Measurements from ENCODE around the gene KRTAP10-1. TPM values are rescaled to one million over a fixed set of nuclear protein-coding genes. Genes with fewer than 3 reads are reported as not detected.

Gene KRTAP10-1
- total RNA-seq, 1 experiment from 2014 or later = not detected

DNA sequence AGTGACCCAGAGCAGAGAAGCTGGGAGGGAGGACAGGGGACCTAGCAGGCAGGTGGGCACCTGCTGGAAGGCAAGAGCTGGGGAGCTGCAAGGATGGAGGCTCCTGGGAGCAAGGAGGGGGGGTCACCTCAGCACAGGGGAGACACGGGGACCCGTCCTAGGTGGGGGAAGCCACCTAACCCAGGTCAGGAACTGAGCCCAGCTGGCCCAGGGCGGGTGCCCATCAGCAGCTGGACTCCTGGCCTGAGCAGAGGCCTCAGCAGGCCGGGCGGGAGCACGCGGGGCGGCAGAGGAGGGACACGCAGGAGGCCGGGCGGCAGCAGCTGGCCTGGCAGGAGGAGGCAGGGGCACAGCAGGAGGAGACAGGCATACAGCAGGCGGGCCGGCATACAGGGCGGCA, 949 bp downstream of the KRTAP10-1 start:
- POLR2A ChIA-PET = no interaction called here
- CTCF ChIA-PET = no interaction called here

DNA sequence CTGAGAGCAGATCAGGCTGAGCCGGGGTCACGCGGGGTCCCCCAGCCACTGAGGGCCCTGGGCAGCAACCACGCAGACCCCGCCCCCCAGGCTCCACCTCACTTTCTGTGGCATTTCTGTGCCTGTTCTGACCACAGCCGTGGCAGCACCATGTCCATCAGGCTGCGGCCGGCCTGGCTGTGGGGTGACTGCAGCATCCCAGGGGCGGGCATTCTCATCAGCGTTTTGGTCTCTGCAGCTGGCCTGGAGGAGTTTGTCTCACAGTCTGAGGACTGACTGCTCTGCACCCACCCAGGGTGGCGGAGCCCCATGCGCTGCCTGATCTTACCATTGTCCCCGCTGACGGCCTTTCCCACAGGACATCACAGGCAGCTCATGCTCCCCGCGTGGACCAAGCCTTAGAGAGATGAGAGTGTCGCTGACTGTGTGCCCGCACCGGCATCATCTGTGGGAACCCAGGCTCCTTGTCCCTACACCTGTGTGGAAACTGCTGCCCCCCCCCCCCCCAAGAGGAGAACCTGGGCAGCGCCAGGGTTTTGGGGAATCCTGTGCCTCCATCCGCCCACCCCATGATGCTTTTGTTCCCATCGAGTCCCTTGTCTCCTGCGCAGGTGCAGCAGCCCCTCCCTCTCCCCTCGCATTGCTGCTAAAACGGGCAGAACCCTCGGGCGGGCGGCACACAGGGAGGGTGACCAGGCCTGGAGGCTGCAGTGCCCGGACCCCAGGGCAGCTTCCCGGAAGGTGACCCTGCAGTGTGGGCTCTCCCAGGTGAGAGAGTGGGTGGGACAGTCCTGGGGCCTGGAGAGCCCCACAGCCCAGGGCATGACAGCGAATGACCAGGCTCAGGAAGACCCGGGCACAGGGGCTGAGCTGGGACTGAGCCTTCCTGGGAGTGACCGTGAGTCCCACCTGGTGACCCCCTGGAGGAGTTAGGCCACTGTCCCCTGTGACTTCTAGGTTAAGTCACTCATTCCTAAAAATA, 1.8 kb downstream of the KRTAP10-1 start:
- H3K27me3 Mint-ChIP-seq (ENCODE audit: insufficient read depth, unreplicated experiment) = peaks cover 9% of the 10 kb centered on the region
- TF ChIP-seq, protein P1, sequence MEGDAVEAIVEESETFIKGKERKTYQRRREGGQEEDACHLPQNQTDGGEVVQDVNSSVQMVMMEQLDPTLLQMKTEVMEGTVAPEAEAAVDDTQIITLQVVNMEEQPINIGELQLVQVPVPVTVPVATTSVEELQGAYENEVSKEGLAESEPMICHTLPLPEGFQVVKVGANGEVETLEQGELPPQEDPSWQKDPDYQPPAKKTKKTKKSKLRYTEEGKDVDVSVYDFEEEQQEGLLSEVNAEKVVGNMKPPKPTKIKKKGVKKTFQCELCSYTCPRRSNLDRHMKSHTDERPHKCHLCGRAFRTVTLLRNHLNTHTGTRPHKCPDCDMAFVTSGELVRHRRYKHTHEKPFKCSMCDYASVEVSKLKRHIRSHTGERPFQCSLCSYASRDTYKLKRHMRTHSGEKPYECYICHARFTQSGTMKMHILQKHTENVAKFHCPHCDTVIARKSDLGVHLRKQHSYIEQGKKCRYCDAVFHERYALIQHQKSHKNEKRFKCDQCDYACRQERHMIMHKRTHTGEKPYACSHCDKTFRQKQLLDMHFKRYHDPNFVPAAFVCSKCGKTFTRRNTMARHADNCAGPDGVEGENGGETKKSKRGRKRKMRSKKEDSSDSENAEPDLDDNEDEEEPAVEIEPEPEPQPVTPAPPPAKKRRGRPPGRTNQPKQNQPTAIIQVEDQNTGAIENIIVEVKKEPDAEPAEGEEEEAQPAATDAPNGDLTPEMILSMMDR (IDR thresholded peaks at IDR 0.05; ENCODE audit: insufficient read depth in 1 of 2, low read depth in 1 of 2, low read length in 1 of 2, severe bottlenecking in 1 of 2, unreplicated experiment in 1 of 2) = no peak
- H3K4me1 ChIP-seq = no peaks in the 10 kb centered on the region
- no peaks in the 10 kb centered on the region for H3K9me3 Mint-ChIP-seq (ENCODE audit: unreplicated experiment)
- H3K27me3 ChIP-seq (replicated peaks; ENCODE audit: control insufficient read depth, insufficient read depth, low read length) = no peaks in the 10 kb centered on the region
- H3K4me3 Mint-ChIP-seq (ENCODE audit: unreplicated experiment) = no peak overlapping the region
- H3K36me3 ChIP-seq (ENCODE audit: control insufficient read depth, insufficient read depth, low read length) = no peaks in the 10 kb centered on the region
- no peak overlapping the region for H3K27ac Mint-ChIP-seq (ENCODE audit: unreplicated experiment)
- H3K36me3 Mint-ChIP-seq (ENCODE audit: insufficient read depth, unreplicated experiment) = no peaks in the 10 kb centered on the region
- CTCF ChIA-PET = no interaction called here
- no peaks in the 10 kb centered on the region for H3K4me1 Mint-ChIP-seq (ENCODE audit: low read depth, unreplicated experiment)
- DNase-seq = no peak
- no peaks in the 10 kb centered on the region for H3K9me3 ChIP-seq
- POLR2A ChIA-PET = no interaction called here
- H3K4me3 ChIP-seq (ENCODE audit: low read depth, low read length) = no peak overlapping the region
- BruUV-seq (replicated peaks) = no TSS peak
- intact Hi-C loops (cut with micrococcal nuclease; ENCODE audit: unreplicated experiment) = no loop called here

More for the DNA sequence above, 949 bp downstream of the KRTAP10-1 start:
- Histone ChIP-seq H3K27me3 (replicated peaks; ENCODE audit: control insufficient read depth, insufficient read depth, low read length) (no peaks in the 10 kb centered on the region), H3K36me3 (ENCODE audit: control insufficient read depth, insufficient read depth, low read length) (no peaks in the 10 kb centered on the region), H3K9me3 (no peaks in the 10 kb centered on the region), H3K4me1 (no peaks in the 10 kb centered on the region), H3K4me3 (ENCODE audit: low read depth, low read length) (no peak overlapping the region)
- BruUV-seq (replicated peaks) = no TSS peak
- TF ChIP-seq, protein P1 (IDR thresholded peaks at IDR 0.05; ENCODE audit: insufficient read depth in 1 of 2, low read depth in 1 of 2, low read length in 1 of 2, severe bottlenecking in 1 of 2, unreplicated experiment in 1 of 2) = no peak
- H3K4me1 Mint-ChIP-seq (ENCODE audit: low read depth, unreplicated experiment) = no peaks in the 10 kb centered on the region
- H3K36me3 Mint-ChIP-seq (ENCODE audit: insufficient read depth, unreplicated experiment) = no peaks in the 10 kb centered on the region
- H3K9me3 Mint-ChIP-seq (ENCODE audit: unreplicated experiment) = no peaks in the 10 kb centered on the region
- H3K27me3 Mint-ChIP-seq (ENCODE audit: insufficient read depth, unreplicated experiment) = peaks cover 9% of the 10 kb centered on the region
- intact Hi-C loops (cut with micrococcal nuclease; ENCODE audit: unreplicated experiment) = no loop called here
- no peak overlapping the region for H3K27ac Mint-ChIP-seq (ENCODE audit: unreplicated experiment)
- no peak for DNase-seq
- no peak overlapping the region for H3K4me3 Mint-ChIP-seq (ENCODE audit: unreplicated experiment)

DNA sequence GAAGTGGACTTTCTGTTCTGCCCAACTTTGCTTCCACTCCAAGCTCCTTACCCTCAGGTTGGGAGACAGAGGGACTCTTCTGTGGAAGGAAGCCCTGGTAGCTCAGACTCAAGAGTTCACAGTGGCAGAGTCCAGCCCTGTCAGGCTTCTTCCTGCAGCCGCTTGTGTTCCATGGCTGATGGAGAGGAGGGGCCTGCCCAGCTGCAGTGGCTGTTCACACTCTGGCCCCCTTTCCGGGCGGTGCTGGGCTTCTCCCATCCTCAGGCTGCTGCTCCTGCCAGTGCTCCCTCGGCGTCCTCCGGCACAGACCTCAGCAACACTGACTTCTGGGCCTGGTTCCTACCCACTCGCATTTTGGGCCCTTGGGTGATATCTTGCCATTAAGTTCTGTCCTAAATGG, 4.0 kb downstream of the KRTAP10-1 start:
- POLR2A ChIA-PET = interaction anchor here (0.7 kb wide), 1 partner anchor 115 kb away, joined by 6 read pairs; no protein-coding TSS in a partner anchor
- no peaks in the 10 kb centered on the region for H3K27me3 ChIP-seq (replicated peaks; ENCODE audit: control insufficient read depth, insufficient read depth, low read length)
- intact Hi-C loops (cut with micrococcal nuclease; ENCODE audit: unreplicated experiment) = no loop called here
- H3K4me1 Mint-ChIP-seq (ENCODE audit: low read depth, unreplicated experiment) = no peaks in the 10 kb centered on the region
- H3K9me3 Mint-ChIP-seq (ENCODE audit: unreplicated experiment) = no peaks in the 10 kb centered on the region
- peaks cover 12% of the 10 kb centered on the region for H3K27me3 Mint-ChIP-seq (ENCODE audit: insufficient read depth, unreplicated experiment)
- no peak overlapping the region for H3K4me3 ChIP-seq (ENCODE audit: low read depth, low read length)
- CTCF ChIA-PET = no interaction called here
- H3K36me3 ChIP-seq (ENCODE audit: control insufficient read depth, insufficient read depth, low read length) = no peaks in the 10 kb centered on the region
- no peaks in the 10 kb centered on the region for H3K36me3 Mint-ChIP-seq (ENCODE audit: insufficient read depth, unreplicated experiment)
- no peaks in the 10 kb centered on the region for H3K4me1 ChIP-seq
- TF ChIP-seq, protein P1 (IDR thresholded peaks at IDR 0.05; ENCODE audit: insufficient read depth in 1 of 2, low read depth in 1 of 2, low read length in 1 of 2, severe bottlenecking in 1 of 2, unreplicated experiment in 1 of 2) = no peak
- BruUV-seq (replicated peaks) = no TSS peak
- DNase-seq = no peak
- H3K4me3 Mint-ChIP-seq (ENCODE audit: unreplicated experiment) = no peak overlapping the region
- H3K9me3 ChIP-seq = no peaks in the 10 kb centered on the region
- no peak overlapping the region for H3K27ac Mint-ChIP-seq (ENCODE audit: unreplicated experiment)
